GM19452 (cell line): ENCODE measurements around the gene ALS2CL.

Experiments used
- ATAC-seq: cut with Tn5 transposase; IDR thresholded peaks from one replicate; pipeline ENCODE4 v1.9.1; 2021; ENCODE audit not compliant: unreplicated experiment

ALS2CL gene

DNA sequence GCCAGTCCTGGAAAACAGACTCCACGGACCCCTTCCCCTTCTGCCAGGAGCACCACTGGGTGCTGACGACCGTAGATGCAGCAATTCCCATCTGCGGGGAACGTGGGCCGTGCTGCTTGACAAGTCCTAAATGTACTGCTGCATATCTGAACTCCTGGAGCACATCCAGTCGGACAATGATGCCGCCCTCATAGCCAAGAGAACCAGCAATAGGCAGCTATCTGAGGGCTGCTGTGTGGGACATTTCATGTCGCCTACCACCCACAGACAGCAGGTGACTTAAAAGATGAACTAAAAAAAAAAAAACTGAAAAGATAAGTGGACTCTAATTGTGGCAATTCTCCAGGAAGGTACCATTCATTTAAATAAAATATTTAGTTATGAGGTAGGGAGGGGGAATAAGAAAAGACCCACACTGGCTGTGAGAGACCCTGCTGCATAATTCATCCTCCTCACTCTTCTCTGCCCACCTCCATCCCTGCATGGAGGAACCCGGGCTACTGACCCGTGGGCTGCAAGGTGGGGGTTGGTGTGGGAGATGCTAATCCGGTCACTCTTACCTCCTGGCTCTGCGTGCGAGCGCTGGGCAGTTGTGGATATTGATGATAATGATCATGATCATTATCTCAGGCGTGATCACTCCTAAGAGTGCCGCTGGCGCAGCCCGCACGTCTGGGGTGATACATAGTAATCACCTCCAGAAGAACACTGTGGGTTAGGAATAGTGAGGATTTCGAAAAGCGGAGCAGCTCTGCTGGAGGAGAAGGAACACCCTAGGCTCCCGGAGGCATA, 28.3 kb downstream of the ALS2CL start:
- no peak for ATAC-seq

DNA sequence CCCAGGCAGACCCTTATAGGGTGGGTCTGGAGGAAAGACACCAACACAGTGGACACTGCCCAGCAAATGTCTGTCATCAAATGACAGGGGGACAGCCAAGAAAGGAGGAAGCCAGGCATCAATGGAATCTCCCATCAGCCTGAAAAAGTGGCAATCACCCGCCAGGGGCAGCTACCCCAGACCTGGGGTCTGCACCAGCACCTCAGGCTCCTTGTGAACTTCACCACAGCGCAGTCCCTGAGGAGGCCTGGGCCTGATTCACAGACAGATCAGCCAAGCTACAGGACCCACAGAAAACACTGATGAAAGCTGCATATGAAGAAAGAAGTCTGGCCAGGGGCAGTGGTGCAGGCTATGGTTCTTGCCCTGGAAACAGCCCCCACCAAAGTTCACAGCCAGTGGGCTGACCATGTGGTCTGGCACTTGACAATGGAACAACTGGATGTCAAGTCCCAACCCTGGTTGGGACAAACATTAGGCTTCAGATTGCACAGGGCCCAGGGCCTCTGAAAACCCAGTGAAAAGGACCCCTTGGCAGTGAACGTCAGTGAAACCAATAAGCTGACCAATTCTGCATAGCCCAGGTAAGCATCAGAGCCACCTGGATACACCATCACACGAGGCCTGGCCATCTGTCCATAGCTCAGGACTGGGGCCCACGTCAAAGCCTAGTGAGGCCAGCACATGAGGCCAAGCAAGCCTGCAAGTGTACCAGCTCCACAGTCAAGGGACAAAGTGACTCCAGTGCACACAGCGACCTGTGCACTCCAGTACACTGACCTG, 29.1 kb downstream of the ALS2CL start:
- no peak for ATAC-seq

DNA sequence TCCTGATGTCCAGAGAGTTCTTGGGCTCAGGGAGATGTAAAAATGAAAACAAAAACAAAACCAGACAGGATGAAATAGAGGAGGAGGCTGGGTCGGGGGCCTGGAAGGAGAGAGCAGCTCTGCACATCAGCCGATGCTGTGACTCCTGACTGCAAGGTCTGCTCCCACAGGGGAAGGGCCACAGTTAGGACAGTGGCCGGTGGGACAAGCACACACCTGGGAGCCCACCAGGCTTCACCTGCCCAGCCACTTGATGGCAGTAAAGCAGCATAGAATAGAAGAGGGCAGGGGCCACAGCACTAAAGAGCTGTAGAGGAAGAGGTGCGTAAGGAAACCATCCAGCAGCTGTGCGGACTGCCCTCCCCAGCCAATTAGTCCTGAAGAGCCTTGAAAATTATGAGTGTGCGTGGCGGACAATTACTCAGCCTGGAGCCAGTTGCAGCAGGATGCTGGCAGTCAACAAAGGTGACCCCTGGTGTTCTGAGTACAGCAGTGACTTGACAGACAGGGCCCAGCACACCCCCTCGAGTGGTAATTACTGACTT, 29.8 kb downstream of the ALS2CL start:
- no peak for ATAC-seq

DNA sequence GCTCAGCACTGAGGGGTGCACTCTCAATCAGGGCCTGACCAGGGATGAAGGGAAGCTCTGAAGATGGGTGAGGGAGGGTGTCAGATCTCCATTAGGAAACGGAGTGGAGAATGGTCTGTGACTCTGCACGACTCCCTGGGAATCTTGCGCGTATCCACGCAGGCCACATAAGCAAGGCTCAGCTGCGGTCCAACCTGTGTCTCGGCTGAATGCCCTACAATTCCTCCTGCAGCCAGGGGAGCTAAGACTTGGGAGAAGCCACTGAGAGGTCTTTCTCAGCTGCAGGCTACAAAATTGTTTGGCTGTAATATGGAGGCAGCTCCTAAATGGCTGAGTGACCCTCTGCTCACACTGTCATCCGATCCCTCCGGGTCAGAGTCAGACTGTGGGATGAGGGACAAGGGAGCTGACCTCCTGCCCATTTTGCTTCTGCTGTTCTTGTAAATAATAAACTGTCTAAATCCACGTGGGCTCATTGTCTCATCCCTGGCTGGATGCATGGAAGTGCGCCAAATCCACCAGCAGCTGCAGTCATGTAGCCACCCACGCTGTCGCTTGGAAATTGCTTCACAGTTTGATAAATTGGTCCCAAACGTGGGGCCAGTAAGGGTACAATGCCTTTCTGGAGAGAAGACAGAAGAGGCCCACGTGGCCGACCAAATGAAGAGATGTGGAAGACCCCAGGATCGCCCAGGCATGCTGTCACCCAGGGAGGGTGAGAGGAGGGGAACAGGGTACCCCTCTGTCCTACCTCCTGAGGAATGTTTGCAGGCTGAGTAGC, 30.5 kb downstream of the ALS2CL start:
- ATAC-seq, result no peak

DNA sequence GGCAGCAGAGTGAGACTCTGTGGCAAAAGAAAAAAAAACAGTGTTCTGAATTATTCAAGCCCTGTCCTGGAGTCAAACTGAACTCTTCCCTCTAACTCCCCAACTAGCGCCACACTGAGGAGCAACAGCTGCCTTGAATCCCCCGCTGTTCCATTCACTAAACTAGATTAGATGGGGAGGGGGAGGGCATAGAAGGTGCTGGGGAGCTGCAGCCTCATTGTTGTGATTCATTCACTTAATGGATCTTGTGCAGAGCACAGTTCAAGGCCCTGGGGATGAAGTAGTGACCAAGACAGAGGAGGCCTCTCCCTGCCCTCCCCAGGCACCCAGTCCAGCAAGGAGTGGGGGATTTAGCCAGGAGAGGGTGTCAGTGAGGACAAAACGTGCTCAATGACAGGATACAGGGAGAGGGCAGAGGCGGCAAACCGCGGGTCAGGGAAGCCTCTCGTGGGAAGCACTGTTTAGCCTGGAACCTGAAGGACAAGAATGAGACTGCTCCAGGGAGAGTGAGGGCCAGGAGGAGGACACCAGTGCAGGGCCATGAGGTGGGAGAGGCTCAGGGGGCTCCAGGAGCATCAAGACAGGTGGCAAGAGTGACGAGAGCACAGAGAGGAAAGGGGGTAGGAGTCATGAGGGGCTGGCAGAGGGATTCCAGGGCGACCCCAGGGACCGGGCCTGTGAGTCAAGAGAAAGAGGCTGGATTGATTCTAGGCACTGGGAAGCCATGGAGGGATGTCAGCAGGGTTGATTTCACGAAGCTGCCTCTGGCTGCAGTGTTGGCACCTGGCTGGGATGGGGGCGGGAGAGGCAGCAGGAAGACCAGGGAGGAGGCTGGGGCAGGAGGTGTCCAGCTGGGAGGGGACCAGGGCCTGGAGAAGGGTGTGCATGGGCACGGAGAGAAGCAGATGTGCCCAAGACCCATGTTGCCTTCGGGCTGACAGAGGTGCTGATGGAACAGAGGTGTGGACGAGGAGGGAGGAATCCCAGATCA, 31.4 kb downstream of the ALS2CL start:
- ATAC-seq, result no peak

DNA sequence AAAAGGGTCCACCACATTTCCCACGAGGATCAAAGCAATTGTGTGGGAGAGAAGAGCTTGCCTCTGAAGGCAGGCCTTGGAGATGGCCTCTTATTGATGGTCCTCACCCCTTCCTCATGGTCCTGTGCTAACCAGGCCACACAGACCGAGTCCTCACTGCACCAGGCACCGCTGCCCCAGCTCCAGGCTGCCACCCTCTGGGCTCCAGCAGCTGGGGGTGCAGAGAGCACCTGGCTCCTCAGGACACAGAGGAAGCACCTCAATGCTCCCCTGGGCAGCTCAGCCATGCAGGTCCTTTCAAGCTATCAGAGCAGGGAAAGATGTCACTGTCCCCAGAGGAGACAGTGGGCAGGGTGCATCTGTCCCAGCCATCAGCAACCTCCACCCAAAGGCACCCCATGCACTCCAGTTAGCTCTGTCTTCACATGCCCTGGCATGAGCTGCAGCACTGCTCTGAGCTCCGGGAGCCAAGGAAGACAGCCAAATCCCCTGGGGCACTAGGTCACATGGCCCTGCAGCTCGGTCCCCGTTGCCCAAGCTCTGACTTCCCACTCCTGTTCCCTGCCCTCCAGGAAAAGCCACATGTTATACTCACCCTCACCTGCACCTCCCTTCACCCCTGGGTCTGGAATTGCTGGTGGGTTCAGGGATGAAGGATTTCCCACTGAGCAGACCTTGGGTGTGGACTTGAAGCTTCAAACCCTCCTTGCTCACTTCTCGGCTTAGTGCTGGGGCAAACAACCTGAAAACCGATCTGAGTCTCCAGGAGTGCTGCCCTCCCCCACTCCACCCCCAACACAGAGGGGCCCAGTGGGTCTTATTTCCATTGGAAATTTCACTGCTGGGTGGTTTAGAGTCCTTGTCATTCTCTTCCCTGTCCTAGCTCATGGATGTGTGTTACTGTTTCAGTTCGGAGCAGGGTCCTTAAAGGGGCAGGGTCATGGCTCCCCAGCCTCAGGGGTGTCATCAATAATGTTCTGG, 32.6 kb downstream of the ALS2CL start:
- ATAC-seq, result no peak

DNA sequence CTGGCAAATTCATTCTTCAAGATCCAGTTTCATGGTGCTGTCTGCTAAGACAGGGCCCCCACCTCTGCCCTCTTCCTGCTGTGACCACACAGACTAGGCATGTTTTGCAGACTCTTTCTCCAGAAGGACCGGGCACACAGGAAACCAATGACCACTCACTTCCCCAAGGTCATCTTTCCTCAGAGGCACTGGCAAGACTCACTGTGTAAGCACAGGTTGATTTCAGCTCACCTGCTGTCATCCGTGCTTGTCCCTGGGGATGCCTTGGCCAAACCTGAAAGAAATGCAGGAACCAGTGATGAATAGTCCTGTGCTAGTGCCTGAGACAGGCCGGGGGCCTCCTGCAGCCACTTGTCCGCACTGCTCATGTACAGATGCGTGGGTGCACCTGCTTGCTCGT, 33.5 kb downstream of the ALS2CL start:
- no peak for ATAC-seq

DNA sequence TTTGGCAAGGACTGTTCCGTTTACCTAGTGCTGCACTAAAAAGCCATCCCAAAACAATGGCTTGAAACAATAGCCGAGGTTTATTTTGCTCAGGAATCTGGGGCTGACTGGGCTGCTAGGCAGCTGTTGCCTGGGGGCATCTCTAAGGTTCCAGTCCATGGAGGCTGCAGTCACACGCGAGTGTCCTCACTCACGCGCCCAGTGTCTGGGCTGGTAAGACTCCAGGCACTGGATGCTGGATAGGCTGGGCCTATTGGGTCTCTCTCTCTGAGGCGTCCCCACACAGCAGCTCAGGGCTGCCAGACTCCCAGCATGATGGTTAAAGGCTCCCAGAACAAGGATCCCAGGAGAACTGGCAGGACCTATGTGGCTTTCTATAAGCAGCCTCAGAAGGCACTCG, 34.2 kb downstream of the ALS2CL start:
- no peak for ATAC-seq

DNA sequence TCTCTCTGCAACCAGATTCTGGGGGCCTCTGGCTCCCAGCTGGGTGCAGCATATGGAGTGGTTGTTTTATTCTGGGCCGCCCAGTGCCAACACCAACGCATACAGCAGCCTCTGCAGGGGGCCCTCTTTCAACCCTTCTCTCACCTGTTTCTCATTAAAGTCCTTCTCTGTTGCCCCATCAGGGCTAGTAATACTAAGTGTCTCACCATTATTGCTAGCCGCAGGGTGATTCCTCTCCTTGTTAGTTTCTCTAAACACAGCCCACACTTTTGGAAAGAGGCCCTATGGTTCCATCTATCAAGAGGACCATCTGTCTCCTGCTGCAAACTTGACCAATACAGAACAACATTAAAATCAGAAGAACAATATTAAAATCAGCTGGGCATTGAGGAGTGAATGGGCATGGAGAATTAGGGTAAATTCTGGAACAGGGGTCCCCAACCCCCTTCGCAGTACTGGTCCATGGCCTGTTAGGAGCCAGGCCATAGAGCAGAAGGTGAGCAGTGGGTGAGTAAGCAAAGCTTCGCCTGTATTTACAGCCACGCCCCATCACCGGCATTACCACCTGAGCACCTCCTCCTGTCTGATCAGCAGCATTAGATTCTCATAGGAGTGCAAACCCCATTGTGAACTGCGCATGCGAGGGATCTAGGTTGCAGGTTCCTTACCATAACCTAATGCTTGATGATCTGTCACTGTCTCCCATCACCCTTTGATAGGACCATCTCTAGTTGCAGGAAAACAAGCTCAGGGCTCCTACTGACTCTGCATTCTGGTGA, 36.5 kb downstream of the ALS2CL start:
- no peak for ATAC-seq

DNA sequence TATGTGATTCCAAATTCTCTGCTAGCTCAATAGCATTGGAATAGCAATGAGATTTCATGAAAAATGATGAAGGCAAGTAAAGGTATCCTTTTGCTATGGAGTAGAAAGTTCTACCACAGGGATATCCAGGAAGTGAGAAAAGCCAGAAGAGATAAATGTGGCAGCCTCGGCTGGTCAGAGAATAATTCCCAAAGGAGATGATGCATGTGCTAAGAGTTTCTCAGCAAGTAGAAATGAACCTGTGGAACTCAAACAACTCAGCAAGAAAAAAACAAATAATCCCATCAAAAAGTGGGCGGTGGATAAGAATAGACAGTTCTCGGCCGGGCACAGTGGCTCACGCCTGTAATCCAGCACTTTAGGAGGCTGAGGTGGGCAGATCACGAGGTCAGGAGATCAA, 38.2 kb downstream of the ALS2CL start:
- no peak for ATAC-seq

DNA sequence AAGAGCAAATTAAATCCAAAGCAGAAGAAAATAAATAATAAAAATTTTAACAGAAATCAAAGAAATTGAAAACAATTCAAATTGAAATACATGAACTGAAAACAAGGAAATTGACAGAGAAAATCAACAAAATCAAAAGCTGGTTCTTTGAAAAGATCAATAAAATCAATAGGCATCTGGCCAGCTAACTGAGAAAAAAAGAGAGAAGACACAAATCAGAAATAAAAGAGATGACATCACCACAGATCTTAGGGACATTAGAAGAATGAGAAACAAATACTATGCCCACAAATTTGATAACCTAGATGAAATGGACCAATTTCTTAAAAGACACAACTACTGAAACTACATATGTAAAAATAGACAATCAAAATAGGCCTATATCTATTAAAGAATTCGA, 42.4 kb downstream of the ALS2CL start:
- no peak for ATAC-seq

DNA sequence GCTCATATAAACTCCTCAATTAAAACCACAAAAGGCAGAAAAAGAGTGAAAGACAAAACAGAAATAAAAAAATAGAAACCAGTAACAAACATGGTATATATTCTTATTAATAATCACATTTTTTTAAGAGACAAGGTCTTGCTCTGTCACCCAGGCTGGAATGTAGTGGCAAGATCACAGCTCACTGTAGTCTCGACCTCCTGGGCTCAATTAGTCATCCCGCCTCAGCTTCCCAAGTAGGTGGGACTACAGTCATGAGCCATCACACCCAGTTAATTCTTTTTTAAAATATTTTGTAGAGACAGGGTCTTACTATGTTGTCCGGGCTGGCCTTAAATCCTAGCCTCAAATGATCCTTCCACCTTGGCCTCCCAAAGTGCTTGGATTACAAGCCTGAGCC, 44.0 kb downstream of the ALS2CL start:
- ATAC-seq, result no peak

DNA sequence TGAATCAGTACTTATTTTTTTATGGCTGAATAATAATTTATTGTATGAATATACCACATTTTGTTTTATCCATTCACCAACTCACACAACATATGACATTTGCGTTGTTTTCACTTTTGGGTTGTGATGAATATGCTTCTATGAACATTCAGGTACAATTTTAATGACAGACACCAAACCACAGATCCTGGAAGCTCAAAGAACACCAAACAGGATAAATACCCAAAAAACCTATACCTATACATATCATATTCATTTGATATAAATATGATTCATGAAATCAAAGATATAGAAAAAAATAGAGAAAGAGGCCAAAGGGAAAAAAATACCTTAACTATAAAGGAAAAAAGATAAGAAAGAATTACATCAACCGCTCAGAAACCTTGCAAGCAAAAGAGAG, 45.4 kb downstream of the ALS2CL start:
- no peak for ATAC-seq

DNA sequence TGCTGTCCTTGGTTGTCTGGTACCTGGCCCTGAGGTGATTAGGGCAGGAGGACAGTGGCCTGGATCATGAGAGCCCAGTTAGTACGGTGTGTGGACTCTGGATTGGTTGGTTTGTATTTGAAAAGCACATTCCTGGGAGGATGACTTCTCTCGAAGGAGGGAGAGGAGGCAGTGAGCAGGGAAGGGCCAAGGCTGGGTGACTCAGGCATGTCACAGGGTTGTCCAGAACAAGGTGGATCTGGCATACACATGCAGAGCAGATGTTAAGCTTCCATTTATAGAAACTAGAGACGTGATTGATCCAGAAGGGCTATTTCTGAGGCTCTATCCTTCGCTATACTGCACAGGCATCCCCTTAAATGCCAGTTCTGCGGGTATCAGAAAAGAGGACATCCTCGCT, 46.8 kb downstream of the ALS2CL start:
- ATAC-seq, result no peak

DNA sequence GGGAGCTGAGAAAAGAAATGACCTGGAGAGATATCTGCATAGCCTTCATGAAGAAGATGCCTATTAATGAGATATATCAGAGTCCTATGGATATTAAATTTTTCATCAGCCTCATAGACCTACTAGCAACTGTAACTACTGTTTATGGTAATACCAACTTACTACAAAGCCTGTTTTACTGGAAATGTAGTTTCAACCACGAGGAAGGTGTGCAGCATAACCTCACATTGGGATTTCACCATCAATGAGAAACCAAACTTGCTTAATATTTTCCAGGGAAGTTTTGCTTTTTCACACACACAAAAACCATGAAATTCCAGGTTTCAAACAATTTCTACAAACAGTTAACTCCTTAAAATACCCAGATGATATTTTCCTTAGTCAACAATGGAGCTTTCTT, 49.8 kb downstream of the ALS2CL start:
- no peak for ATAC-seq

DNA sequence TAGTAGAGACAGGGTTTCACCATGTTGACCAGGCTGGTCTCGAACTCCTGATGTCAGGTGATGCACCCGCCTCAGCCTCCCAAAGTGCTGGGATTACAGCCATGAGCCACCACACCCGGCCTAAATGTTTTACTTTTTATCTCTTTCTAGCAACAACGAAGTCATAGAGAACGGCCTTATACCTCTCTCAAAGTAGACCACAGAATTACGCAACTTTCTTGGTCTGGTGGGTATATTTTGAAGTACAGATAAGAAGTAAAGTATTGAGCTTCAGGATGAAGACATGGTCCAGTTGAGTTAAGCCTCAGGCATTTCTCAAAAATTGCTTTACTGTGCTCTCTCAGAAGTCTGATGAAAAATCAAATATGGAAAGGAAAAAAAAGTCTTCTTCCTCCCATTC, 50.5 kb downstream of the ALS2CL start:
- ATAC-seq, result no peak

DNA sequence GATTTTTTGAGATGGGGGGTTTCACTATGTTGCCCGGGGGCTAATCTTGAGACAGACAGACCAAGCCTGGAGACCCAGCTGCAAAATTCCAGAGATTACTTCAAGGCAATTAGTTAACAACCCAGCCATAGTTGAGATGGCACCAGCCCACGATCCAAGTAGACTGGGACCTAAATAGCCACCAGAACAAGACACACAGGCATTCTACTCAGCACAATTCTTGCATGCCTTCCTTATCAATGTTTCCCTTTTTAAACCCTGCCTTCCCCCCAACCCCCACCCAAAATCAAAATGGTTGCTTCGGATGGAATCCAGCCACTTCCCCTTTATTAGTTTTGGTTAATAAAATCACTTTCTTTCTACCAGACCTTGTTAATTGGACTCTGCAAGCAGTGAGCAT, 52.6 kb downstream of the ALS2CL start:
- ATAC-seq, result no peak

DNA sequence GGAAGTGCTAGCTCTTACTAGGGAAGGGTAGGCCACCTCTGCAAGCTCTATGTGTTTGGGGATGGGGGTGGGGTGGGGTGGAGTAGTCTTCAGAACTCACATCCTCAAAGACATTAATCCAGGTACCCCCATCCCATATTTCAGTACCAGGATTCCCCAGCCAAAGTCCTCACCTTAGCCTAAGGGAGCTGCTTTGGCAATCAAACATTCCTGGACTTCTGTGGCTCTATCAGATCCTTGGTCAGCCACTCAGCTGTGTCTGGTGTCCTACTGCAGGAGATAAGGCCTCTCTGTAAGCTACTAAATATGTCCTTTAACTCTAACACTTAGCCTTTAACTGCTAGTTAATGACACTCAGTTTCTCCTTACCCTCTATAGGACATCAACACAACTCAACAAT, 54.3 kb downstream of the ALS2CL start:
- no peak for ATAC-seq
